T-helper 17 cell (primary cell): ENCODE measurements around the gene GTPBP1. TPM values are rescaled to one million over a fixed set of nuclear protein-coding genes. Genes with fewer than 3 reads are reported as not detected.

ENCODE experiments used
- ATAC-seq: fragments of 150-1000 bp; cut with Tn5 transposase; 2 replicates; pipeline ENCODE4 v1.10.0; 2021; ENCODE audit warnings: mild to moderate bottlenecking, moderate library complexity
- DNase-seq, 3 donors: peaks; one replicate each; pipeline versions ENCODE4 v3.0.0 to v3.0.0-alpha.2; 2020 to 2021
- H3K9me3 ChIP-seq: one replicate; pipeline ENCODE4 v1.7.0; 2013; ENCODE audit warnings: low read length, mild to moderate bottlenecking; ENCODE audit not compliant: control insufficient read depth, poor library complexity, severe bottlenecking
- H3K27ac Mint-ChIP-seq: one replicate; pipeline ENCODE4 v1.8.0; 2022; ENCODE audit warnings: mild to moderate bottlenecking, moderate library complexity, mixed read lengths
- H3K27me3 Mint-ChIP-seq: one replicate; pipeline ENCODE4 v1.8.0; 2022; ENCODE audit warnings: mixed read lengths
- H3K36me3 Mint-ChIP-seq: one replicate; pipeline ENCODE4 v1.8.0; 2022; ENCODE audit warnings: low read depth, mixed read lengths
- H3K4me1 Mint-ChIP-seq: one replicate; pipeline ENCODE4 v1.8.0; 2022; ENCODE audit warnings: mild to moderate bottlenecking, mixed read lengths
- H3K4me3 Mint-ChIP-seq: one replicate; pipeline ENCODE4 v1.8.0; 2022; ENCODE audit warnings: mild to moderate bottlenecking, moderate library complexity, mixed read lengths
- total RNA-seq, 4 donors: library from RNA in 2 of 4; stranded (reverse) in 2 of 4; gene quantifications; one replicate each; pipeline ENCODE4 v1.2.3 and lab custom pipeline; 2022 to 2026

The GTPBP1 gene
- total RNA-seq, 2 donors from 2014 or later, result 220 to 235 TPM

- no peaks in the 10 kb centered on the region for H3K9me3 ChIP-seq
- Mint-ChIP-seq H3K4me3 (peak overlapping the region; percentile 52), H3K36me3 (peaks cover 7% of the 10 kb centered on the region), H3K27me3 (no peaks in the 10 kb centered on the region), H3K4me1 (peaks cover 43% of the 10 kb centered on the region), H3K27ac (peak overlapping the region; percentile 93)
- peak; percentile 14 for ATAC-seq
- DNase-seq, result peak in 1 of 3 donors; percentile 7
These were observed 28.1 kb downstream of the GTPBP1 start for GRCh38 chr22:38733724-38734381.

- Mint-ChIP-seq H3K4me1 (peaks cover 43% of the 10 kb centered on the region), H3K4me3 (peak overlapping the region; percentile 67)
- DNase-seq, result no peak
These were observed 28.8 kb downstream of the GTPBP1 start for GRCh38 chr22:38734421-38735100.

GRCh38 chr22:38735126-38735464 lies 29.4 kb downstream of the GTPBP1 start:
- Mint-ChIP-seq H3K4me1 (peaks cover 47% of the 10 kb centered on the region), H3K27me3 (no peaks in the 10 kb centered on the region), H3K27ac (peak overlapping the region; percentile 93), H3K4me3 (no peak overlapping the region), H3K36me3 (peaks cover 7% of the 10 kb centered on the region)
- ATAC-seq, result peak; percentile 0
- no peak for DNase-seq
- no peaks in the 10 kb centered on the region for H3K9me3 ChIP-seq

More at GRCh38 chr22:38734421-38735100, 28.8 kb downstream of the GTPBP1 start:
- Mint-ChIP-seq H3K27ac (peak overlapping the region; percentile 93), H3K36me3 (peaks cover 7% of the 10 kb centered on the region), H3K27me3 (no peaks in the 10 kb centered on the region)
- peak; percentile 6 for ATAC-seq
- H3K9me3 ChIP-seq, result no peaks in the 10 kb centered on the region

- ATAC-seq (peak; percentile 27), DNase-seq (no peak)
- Mint-ChIP-seq H3K27me3 (no peaks in the 10 kb centered on the region), H3K36me3 (peaks cover 7% of the 10 kb centered on the region), H3K4me1 (peaks cover 46% of the 10 kb centered on the region), H3K4me3 (peak overlapping the region; percentile 45), H3K27ac (peak overlapping the region; percentile 93)
- no peaks in the 10 kb centered on the region for H3K9me3 ChIP-seq
These were observed 29.9 kb downstream of the GTPBP1 start for GRCh38 chr22:38735465-38736256.

GRCh38 chr22:38736257-38736570 lies 30.5 kb downstream of the GTPBP1 start:
- ATAC-seq (no peak), DNase-seq (no peak)
- H3K4me3 Mint-ChIP-seq, result peak overlapping the region; percentile 45
- no peaks in the 10 kb centered on the region for H3K9me3 ChIP-seq
- H3K36me3 Mint-ChIP-seq, result peaks cover 7% of the 10 kb centered on the region
- H3K4me1 Mint-ChIP-seq, result peaks cover 47% of the 10 kb centered on the region
- H3K27ac Mint-ChIP-seq, result peak overlapping the region; percentile 93
- no peaks in the 10 kb centered on the region for H3K27me3 Mint-ChIP-seq

GRCh38 chr22:38737302-38738060 lies 31.7 kb downstream of the GTPBP1 start:
- H3K9me3 ChIP-seq, result no peaks in the 10 kb centered on the region
- Mint-ChIP-seq H3K4me3 (peak overlapping the region; percentile 78), H3K4me1 (peaks cover 47% of the 10 kb centered on the region), H3K27ac (peak overlapping the region; percentile 93), H3K27me3 (no peaks in the 10 kb centered on the region), H3K36me3 (peaks cover 7% of the 10 kb centered on the region)
- DNase-seq (no peak), ATAC-seq (no peak)

- ATAC-seq (no peak), DNase-seq (no peak)
- H3K4me3 Mint-ChIP-seq, result peak overlapping the region; percentile 28
- H3K9me3 ChIP-seq, result no peaks in the 10 kb centered on the region
- H3K36me3 Mint-ChIP-seq, result peaks cover 7% of the 10 kb centered on the region
- H3K27ac Mint-ChIP-seq, result peak overlapping the region; percentile 93
- no peaks in the 10 kb centered on the region for H3K27me3 Mint-ChIP-seq
- peaks cover 40% of the 10 kb centered on the region for H3K4me1 Mint-ChIP-seq
These were observed 32.8 kb downstream of the GTPBP1 start for GRCh38 chr22:38738475-38739070.

- Mint-ChIP-seq H3K4me1 (peaks cover 31% of the 10 kb centered on the region), H3K4me3 (peak overlapping the region; percentile 50), H3K27ac (peak overlapping the region; percentile 93), H3K36me3 (peaks cover 7% of the 10 kb centered on the region), H3K27me3 (no peaks in the 10 kb centered on the region)
- H3K9me3 ChIP-seq, result no peaks in the 10 kb centered on the region
- ATAC-seq (no peak), DNase-seq (no peak)
These were observed 33.7 kb downstream of the GTPBP1 start for GRCh38 chr22:38739300-38740055.

GRCh38 chr22:38740116-38740723 lies 34.5 kb downstream of the GTPBP1 start:
- H3K4me3 Mint-ChIP-seq, result peak overlapping the region; percentile 50
- ATAC-seq, result no peak
- H3K9me3 ChIP-seq, result no peaks in the 10 kb centered on the region
- DNase-seq, result no peak
- no peaks in the 10 kb centered on the region for H3K27me3 Mint-ChIP-seq
- H3K4me1 Mint-ChIP-seq, result peaks cover 26% of the 10 kb centered on the region
- H3K36me3 Mint-ChIP-seq, result peaks cover 7% of the 10 kb centered on the region
- H3K27ac Mint-ChIP-seq, result peak overlapping the region; percentile 93

GRCh38 chr22:38740754-38741153 lies 35.0 kb downstream of the GTPBP1 start:
- H3K4me3 Mint-ChIP-seq, result no peak overlapping the region
- peak overlapping the region; percentile 93 for H3K27ac Mint-ChIP-seq
- ATAC-seq, result no peak
- H3K27me3 Mint-ChIP-seq, result no peaks in the 10 kb centered on the region
- H3K4me1 Mint-ChIP-seq, result peaks cover 24% of the 10 kb centered on the region
- DNase-seq, result no peak
- H3K36me3 Mint-ChIP-seq, result peaks cover 6% of the 10 kb centered on the region
- no peaks in the 10 kb centered on the region for H3K9me3 ChIP-seq

- Mint-ChIP-seq H3K27ac (peak overlapping the region; percentile 93), H3K4me1 (peaks cover 24% of the 10 kb centered on the region), H3K27me3 (no peaks in the 10 kb centered on the region), H3K36me3 (peaks cover 4% of the 10 kb centered on the region), H3K4me3 (no peak overlapping the region)
- DNase-seq (no peak), ATAC-seq (no peak)
- H3K9me3 ChIP-seq, result no peaks in the 10 kb centered on the region
These were observed 35.4 kb downstream of the GTPBP1 start for GRCh38 chr22:38741166-38741565.

GRCh38 chr22:38741576-38741975 lies 35.8 kb downstream of the GTPBP1 start:
- DNase-seq (no peak), ATAC-seq (no peak)
- no peaks in the 10 kb centered on the region for H3K9me3 ChIP-seq
- Mint-ChIP-seq H3K27me3 (no peaks in the 10 kb centered on the region), H3K27ac (peak overlapping the region; percentile 93), H3K36me3 (peaks cover 4% of the 10 kb centered on the region), H3K4me3 (no peak overlapping the region), H3K4me1 (peaks cover 23% of the 10 kb centered on the region)
